NCI-H526 treated with DMSO at 0.1 percent for 48 hours (cell line): ENCODE measurements around the gene MLST8.
"Not testable (repeated sequence)": the region's sequence is repeated elsewhere in the genome, so short reads cannot be mapped to it uniquely, and the experiment has no call there.

Experiments used
- DNase-seq: peaks from one replicate; lab custom pipeline; 2025; lab: John Stamatoyannopoulos, UW

MLST8 gene

GRCh38 chr16:2232094-2232990 lies 27.1 kb downstream of the MLST8 start:
- DNase-seq: no peak

DNA sequence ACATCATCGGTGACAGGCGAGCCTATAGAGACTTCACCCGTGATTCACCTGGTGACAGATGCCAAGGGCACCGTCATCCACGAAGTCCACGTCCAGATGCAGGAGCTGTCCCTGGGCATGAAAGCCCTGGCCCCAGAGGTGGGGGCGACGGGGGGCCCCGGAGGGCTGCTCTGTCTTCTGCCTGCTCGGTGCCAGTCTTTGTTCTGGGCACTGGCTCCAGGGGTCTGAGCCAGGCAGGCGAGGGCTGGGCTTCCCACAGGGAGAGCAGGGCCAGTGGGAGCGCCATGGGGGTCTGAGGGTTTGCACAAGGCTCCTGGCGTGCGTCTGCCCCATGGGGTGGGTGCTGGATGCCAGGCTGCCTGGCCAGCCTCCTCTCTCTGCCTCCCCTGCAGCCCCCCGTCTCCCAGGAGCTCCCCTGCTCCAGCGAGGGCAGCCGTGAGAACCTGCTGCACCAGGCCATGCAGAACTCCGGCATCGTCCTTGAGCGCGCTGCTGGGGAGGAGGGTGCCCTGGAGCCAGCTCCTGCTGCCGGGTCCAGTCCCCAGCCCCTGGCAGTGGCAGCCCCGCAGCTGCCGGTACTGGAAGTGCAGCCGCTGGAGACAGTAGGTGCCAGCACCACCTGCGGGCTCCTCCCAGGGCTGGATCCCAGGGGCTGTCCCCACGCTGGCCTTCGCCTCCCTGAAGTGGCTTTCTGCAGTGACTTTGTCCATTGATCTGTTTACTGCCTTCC lies 28.0 kb downstream of the MLST8 start:
- DNase-seq: no peak

- no peak for DNase-seq
Observed at GRCh38 chr16:2233872-2234812, 28.9 kb downstream of the MLST8 start.

DNA sequence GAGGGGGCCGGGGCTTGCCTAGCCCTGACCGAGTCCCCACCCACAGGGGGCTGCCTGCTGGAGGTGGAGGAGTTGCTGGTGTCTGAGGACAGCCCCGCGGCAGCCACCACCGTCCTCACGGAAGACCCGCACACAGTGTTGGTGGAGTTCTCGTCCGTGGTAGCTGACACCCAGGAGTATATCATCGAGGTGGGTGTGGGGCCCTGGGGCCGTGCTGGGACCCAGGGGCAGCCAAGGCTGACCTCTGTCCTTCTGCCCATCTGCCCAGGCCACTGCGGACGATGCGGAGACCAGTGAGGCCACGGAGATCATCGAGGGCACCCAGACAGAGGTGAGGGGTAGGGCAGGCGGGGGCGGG lies 29.5 kb downstream of the MLST8 start:
- no peak for DNase-seq

DNA sequence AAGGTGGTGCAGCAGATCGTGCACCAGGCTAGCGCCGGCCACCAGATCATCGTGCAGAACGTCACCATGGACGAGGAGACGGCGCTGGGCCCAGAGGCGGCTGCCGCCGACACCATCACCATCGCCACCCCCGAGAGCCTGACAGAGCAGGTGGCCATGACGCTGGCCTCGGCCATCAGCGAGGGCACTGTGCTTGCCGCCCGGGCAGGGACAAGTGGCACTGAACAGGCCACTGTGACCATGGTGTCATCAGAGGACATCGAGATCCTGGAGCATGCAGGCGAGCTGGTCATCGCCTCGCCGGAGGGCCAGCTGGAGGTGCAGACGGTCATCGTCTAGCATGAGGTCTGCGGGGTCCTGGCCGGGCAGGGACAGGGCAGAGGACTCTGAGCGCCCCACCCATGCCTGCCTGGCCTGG lies 30.0 kb downstream of the MLST8 start:
- no peak for DNase-seq

GRCh38 chr16:2235695-2236336 lies 30.6 kb downstream of the MLST8 start:
- DNase-seq: no peak

- no peak for DNase-seq
Observed at GRCh38 chr16:2236337-2237101, 31.3 kb downstream of the MLST8 start, which contains the start of gene DNASE1L2. Gene DNASE1L2, plus strand, starts transcription at chr16:2236444. Its CDS starts 373 bp downstream, at chr16:2236817.

- DNase-seq: no peak
Observed at GRCh38 chr16:2237102-2237482, 31.8 kb downstream of the MLST8 start.

DNA sequence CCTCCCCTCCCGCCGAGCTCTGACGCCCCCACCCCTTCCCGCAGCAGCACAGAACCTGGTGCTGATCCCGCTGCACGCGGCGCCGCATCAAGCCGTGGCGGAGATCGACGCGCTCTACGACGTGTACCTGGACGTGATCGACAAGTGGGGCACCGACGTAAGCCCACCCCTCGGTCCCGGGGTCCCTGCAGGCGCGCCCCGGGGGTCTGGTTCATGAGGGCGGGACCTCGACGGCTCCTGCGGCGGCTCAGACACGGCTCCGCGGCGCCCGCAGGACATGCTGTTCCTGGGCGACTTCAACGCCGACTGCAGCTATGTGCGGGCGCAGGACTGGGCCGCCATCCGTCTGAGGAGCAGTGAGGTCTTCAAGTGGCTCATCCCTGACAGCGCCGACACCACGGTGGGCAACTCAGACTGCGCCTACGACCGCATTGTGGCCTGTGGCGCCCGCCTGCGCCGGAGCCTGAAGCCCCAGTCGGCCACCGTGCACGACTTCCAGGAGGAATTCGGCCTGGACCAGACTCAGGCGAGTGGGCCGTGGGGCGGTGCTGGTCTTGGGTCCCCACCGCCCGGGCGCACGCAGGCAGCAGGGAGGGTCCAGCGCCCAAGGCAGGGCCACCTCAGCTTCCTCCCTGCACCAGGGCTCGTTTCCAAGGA lies 32.4 kb downstream of the MLST8 start:
- DNase-seq: no peak

DNA sequence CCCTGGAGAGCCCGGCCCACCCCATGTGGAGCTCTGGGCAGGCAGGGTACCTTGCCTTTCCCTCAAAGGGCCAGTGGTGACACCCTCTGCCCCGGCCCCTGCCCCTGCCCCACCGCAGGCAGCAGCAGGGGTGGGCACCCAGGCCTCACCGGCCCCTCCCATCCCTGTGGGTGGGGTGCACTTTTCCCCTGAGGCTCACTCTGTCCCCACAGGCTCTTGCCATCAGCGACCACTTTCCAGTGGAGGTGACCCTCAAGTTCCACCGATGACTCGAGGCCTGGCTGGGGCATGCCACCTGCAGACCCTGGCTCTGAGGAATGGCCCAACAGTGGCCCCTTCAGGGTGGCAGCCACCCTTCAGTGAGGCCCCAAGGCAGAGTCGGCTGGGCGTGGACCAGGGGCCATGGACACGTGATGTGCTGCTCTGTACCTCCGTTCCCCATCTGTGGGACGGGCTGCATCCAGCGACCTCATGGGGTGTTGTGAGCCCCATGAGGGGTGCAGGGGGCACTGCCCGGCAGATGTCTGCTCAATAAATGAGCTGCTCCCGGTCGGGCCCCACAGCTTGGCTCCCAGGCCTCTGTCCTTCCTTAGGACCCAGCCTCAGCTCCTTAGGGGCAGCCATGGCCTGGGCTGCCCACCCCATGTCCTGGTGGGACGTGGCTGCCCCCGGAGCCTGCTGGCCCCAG lies 33.0 kb downstream of the MLST8 start:
- no peak for DNase-seq

GRCh38 chr16:2238838-2239675 lies 33.8 kb downstream of the MLST8 start:
- no peak for DNase-seq

DNA sequence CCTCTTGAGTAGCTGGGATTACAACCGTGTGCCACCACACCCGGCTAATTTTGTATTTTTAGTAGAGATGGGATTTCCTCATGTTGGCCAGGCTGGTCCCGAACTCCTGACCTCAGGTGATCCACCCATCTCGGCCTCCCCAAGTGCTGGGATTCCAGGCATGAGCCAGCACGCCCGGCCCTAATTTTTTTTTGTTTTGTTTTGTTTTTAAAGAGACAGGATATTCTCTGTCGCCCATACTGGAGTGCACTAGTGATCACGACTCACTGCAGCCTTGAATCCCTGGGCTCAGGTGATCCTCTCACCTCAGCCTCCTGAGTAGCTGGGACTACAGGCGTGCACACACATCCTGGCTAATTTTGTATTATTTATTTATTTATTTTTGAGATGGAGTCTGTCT lies 35.1 kb downstream of the MLST8 start:
- not testable (repeated sequence) for DNase-seq

DNA sequence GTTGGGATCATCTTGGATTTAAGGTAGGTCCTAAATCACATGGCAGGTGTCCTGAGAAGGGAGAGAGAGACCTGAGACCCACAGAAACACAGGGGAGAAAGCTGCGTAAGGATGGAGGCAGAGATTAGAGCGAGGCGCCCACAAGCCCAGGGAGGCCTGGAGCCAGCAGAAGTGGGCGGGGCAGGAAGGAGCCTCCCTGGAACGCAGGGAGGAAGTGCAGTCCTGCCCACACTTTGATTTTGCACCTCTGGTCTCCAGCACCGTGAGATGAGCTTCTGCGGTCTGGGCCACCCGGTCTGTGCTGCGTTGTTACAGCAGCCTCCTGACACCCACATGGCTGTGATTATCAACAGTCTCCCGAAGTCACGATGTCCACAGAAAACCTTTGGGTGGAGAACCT lies 37.3 kb downstream of the MLST8 start:
- no peak for DNase-seq

- DNase-seq: no peak
Observed at GRCh38 chr16:2243031-2243528, 37.8 kb downstream of the MLST8 start.

DNA sequence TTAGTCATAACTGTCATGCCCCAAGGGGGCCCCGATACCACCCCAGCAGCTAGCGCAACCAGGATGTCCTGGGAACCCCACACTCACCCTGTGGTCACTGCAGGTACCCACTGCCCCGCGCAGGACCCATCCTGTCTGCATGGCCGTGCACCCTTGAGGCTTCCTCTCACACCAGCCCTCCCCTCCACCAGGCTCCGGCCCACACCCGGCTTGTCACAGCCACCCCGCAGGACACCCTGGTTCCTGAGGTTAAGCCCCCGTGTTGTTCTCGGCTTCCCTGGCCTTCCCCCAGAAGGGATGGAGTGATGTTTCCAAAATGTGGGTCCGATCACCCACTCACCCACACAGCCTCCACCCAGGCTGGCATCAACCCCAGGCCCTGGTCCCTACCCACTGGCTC lies 38.5 kb downstream of the MLST8 start:
- no peak for DNase-seq

DNA sequence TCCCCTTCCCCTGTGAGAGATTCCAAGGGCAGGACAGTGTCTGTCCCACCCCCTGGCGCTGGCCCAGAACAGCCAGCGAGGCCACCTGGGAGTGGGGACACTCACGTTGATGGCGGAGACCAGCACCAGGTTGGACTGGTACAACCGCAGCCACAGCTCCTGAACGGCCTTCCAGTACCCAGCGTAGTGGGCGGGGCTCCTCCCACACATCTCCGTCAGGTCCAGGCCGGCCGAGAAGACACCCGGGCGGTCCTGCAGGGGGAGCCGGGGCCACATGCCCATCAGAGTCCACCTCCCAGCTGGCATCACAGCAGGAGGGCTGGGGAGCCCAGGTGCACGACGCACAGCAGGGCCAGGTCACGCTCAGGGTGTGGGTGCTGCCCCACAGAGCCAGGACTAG lies 39.0 kb downstream of the MLST8 start:
- DNase-seq: no peak

DNA sequence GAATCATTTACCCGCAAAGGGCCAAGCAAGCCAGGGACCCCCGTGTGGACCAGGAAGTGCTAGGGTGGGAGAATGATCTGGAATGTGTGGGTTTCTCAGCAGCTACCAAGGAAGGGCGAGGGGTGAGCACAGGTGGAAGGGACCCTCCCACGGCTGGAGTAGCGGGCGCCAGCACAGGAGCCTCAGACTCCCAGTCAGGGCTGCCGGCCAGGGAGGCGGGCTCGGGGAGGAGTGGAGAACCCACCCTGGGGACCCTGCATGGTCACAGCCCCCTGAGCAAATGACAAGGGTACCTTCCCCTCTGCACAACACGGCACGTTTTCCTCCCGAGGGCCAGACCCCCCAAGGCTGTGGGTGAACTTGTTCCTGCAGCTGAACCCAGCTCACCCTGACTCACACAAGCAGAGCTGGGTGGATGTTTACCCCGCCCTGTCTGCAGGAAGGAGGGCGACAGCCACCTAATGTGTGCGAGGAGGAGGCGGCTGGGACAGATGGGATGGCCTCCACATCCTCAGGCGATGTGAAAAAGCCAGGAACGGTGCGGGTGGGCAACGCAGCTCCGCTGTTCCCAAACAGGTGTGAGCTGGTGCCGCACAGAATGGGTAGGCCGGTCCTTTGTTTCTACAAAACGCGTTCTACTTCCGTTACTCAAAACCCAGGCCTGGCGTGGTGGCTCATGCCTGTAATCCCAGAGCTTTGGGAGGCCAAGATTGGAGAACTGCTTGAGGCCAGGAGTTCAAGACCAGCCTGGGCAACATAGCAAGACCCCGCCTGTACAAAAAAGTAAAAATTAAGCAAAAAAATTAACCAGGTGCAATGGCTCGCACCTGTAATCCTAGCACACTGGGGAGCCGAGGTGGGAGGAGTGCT lies 39.9 kb downstream of the MLST8 start:
- no peak for DNase-seq
